ENCODE data around the gene IL1F10.

DNA sequence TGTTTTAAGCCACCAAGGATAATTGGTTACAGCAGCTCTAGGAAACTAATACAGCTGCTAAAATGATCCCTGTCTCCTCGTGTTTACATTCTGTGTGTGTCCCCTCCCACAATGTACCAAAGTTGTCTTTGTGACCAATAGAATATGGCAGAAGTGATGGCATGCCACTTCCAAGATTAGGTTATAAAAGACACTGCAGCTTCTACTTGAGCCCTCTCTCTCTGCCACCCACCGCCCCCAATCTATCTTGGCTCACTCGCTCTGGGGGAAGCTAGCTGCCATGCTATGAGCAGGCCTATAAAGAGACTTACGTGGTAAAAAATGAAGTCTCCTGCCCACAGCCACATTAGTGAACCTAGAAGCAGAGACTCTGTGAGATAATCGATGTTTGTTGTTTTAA is 3.5 kb upstream of the IL1F10 start:
- TF ChIP-seq EZH2phosphoT487 (IDR thresholded peaks at IDR 0.05; ENCODE audit: borderline replicate concordance, low read length): no peak
- TF ChIP-seq, protein P1, sequence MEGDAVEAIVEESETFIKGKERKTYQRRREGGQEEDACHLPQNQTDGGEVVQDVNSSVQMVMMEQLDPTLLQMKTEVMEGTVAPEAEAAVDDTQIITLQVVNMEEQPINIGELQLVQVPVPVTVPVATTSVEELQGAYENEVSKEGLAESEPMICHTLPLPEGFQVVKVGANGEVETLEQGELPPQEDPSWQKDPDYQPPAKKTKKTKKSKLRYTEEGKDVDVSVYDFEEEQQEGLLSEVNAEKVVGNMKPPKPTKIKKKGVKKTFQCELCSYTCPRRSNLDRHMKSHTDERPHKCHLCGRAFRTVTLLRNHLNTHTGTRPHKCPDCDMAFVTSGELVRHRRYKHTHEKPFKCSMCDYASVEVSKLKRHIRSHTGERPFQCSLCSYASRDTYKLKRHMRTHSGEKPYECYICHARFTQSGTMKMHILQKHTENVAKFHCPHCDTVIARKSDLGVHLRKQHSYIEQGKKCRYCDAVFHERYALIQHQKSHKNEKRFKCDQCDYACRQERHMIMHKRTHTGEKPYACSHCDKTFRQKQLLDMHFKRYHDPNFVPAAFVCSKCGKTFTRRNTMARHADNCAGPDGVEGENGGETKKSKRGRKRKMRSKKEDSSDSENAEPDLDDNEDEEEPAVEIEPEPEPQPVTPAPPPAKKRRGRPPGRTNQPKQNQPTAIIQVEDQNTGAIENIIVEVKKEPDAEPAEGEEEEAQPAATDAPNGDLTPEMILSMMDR (IDR thresholded peaks at IDR 0.05; ENCODE audit: low read depth, low read length, poor library complexity, severe bottlenecking): no peak

Data from DOHH2 (cell line).